ENCODE data around the gene GPR35. TPM values are rescaled to one million over a fixed set of nuclear protein-coding genes. Genes with fewer than 3 reads are reported as not detected.

Gene GPR35
- total RNA-seq, 1 donor from 2014 or later: 4.7 TPM

DNA sequence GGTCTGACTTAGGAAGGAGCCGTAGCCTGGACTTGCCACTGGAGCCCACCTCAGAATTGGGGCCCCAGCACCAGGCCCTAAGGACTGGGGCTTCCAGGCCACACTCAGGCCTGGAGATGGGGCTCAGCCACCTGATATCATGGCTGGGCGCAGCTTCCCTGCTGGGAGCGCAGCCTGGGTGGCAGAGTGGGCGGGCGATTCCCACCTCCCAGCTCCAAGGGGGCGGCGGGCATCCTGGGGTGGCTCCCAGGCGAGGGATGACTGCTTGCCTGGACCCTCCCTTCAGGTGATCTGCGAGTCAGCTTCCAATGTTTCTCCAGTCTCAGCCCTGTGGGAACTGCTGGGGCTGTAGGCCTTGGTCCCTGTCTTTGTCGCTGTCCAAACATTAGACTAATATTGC, 20.1 kb downstream of the GPR35 start:
- DNase-seq: no peak
- intact Hi-C loops (cut with DNase I): no loop called here
- peaks cover 37% of the 10 kb centered on the region for H3K27me3 ChIP-seq (ENCODE audit: low read depth)

GRCh38 chr2:240645801-240646175, 20.5 kb downstream of the GPR35 start:
- intact Hi-C loops (cut with DNase I): no loop called here
- Histone ChIP-seq H3K4me3 (no peak overlapping the region), H3K4me1 (no peaks in the 10 kb centered on the region), H3K9me3 (no peaks in the 10 kb centered on the region), H3K27ac (no peak overlapping the region), H3K36me3 (no peaks in the 10 kb centered on the region), H3K27me3 (ENCODE audit: low read depth) (peaks cover 41% of the 10 kb centered on the region)
- TF ChIP-seq CTCF (IDR thresholded peaks at IDR 0.05): no peak
- no peak for ATAC-seq
- DNase-seq: no peak

More for the DNA sequence above, 20.1 kb downstream of the GPR35 start:
- TF ChIP-seq CTCF (IDR thresholded peaks at IDR 0.05): no peak
- Histone ChIP-seq H3K4me3 (no peak overlapping the region), H3K27ac (no peak overlapping the region), H3K9me3 (no peaks in the 10 kb centered on the region), H3K4me1 (no peaks in the 10 kb centered on the region), H3K36me3 (no peaks in the 10 kb centered on the region)
- ATAC-seq: no peak

GRCh38 chr2:240646176-240646899, 21.1 kb downstream of the GPR35 start:
- intact Hi-C loops (cut with DNase I): no loop called here
- Histone ChIP-seq H3K36me3 (no peaks in the 10 kb centered on the region), H3K4me1 (no peaks in the 10 kb centered on the region), H3K9me3 (no peaks in the 10 kb centered on the region), H3K27me3 (ENCODE audit: low read depth) (peaks cover 45% of the 10 kb centered on the region), H3K4me3 (no peak overlapping the region), H3K27ac (no peak overlapping the region)
- ATAC-seq: no peak
- TF ChIP-seq CTCF (IDR thresholded peaks at IDR 0.05): no peak
- no peak for DNase-seq

DNA sequence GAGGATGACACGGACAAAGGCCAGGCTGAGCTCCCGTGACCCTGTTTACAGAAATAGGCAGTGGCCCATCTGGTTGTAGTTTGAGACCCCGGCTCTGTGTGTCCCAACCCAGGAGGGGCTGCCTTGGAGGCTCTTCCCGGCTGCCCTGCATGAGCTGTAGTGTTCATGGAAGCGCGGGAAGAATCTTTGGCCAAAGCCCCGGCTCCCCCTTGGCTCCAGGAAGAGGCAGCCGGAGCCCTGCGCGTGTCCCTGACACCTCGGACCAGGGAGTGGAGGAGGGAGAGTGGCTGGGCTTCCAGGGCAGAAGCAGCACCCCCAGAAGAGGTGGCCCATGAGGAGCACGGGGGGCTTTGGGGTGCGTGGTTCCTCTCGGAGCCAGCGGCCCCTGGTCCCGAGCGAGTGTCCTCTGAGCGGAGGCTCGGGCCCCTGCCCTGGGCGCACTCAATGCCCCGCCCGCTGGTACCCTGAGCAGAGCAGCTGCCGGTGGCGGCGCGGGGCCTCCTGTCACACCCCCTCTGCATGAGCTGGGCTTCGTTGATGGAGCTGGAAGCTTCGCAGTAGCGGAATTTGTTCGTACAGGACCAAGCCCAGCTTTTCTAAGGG, 21.7 kb downstream of the GPR35 start:
- no peak for DNase-seq

GRCh38 chr2:240647503-240648154, 22.3 kb downstream of the GPR35 start:
- Histone ChIP-seq H3K4me1 (no peaks in the 10 kb centered on the region), H3K27me3 (ENCODE audit: low read depth) (peaks cover 46% of the 10 kb centered on the region), H3K36me3 (no peaks in the 10 kb centered on the region), H3K27ac (no peak overlapping the region), H3K4me3 (no peak overlapping the region), H3K9me3 (no peaks in the 10 kb centered on the region)
- TF ChIP-seq CTCF (IDR thresholded peaks at IDR 0.05): no peak
- no peak for DNase-seq
- intact Hi-C loops (cut with DNase I): no loop called here
- no peak for ATAC-seq

More for the DNA sequence above, 21.7 kb downstream of the GPR35 start:
- Histone ChIP-seq H3K4me1 (no peaks in the 10 kb centered on the region), H3K9me3 (no peaks in the 10 kb centered on the region), H3K36me3 (no peaks in the 10 kb centered on the region), H3K4me3 (no peak overlapping the region), H3K27ac (no peak overlapping the region), H3K27me3 (ENCODE audit: low read depth) (peaks cover 46% of the 10 kb centered on the region)
- no peak for TF ChIP-seq CTCF (IDR thresholded peaks at IDR 0.05)
- intact Hi-C loops (cut with DNase I): no loop called here
- ATAC-seq: no peak

Measured in lower lobe of right lung (tissue), 2 donors.